GM12872 (cell line): Measurements from ENCODE around the gene ZER1.
A peak's percentile ranks its signal among the peaks of the same experiment; 100 is the strongest.

ENCODE experiments used
- CTCF ChIP-seq: IDR thresholded peaks from 3 replicates; pipeline ENCODE4 v1.5.1; 2011; ENCODE audit warnings: low read depth, mild to moderate bottlenecking, low read length, moderate library complexity; ENCODE audit not compliant: insufficient read depth

Gene ZER1

GRCh38 chr9:128747241-128747640, 24.5 kb downstream of the ZER1 start:
- no peak for TF ChIP-seq CTCF

GRCh38 chr9:128743421-128743820, 28.3 kb downstream of the ZER1 start:
- TF ChIP-seq CTCF, result no peak

GRCh38 chr9:128742401-128742800, 29.3 kb downstream of the ZER1 start:
- TF ChIP-seq CTCF, result no peak

GRCh38 chr9:128735373-128735772, 36.4 kb downstream of the ZER1 start:
- TF ChIP-seq CTCF, result no peak

GRCh38 chr9:128733256-128733655, 38.5 kb downstream of the ZER1 start:
- TF ChIP-seq CTCF, result peak; percentile 61

- TF ChIP-seq CTCF, result no peak
Observed at GRCh38 chr9:128732576-128732975, 39.2 kb downstream of the ZER1 start.

- no peak for TF ChIP-seq CTCF
Observed at GRCh38 chr9:128731691-128732090, 40.0 kb downstream of the ZER1 start.

- TF ChIP-seq CTCF, result no peak
Observed at GRCh38 chr9:128731093-128731492, 40.6 kb downstream of the ZER1 start.
